Thoracic aorta (tissue), 2 donors: ENCODE data around the gene NLGN1. TPM values are rescaled to one million over a fixed set of nuclear protein-coding genes. Genes with fewer than 3 reads are reported as not detected.
A peak's percentile ranks its signal among the peaks of the same experiment; 100 is the strongest.

Experiments used
- ATAC-seq: fragments of 150-250 bp; one replicate; pipeline ENCODE4 v1.8.0; 2017; ENCODE audit warnings: low read depth; ENCODE audit not compliant: insufficient number of reproducible peaks, low FRiP score
- DNase-seq: peaks from one replicate; pipeline ENCODE4 v3.0.0-alpha.2; 2020; ENCODE audit warnings: low spot score
- H3K27ac ChIP-seq, 2 donors: fragments of 200-600 bp; sonication (generic); 1 replicate in 1 of 2; 2 replicates in 1 of 2; pipeline ENCODE4 v1.5.1; 2016; ENCODE audit warnings: mild to moderate bottlenecking in 2 of 2, moderate library complexity in 2 of 2
- H3K27me3 ChIP-seq: fragments of 200-600 bp; sonication (generic); replicated peaks from 2 replicates; pipeline ENCODE4 v1.6.0; 2016; ENCODE audit warnings: mild to moderate bottlenecking; ENCODE audit not compliant: insufficient read depth
- H3K36me3 ChIP-seq: fragments of 200-600 bp; sonication (generic); one replicate; pipeline ENCODE4 v1.5.1; 2016
- H3K4me1 ChIP-seq, 2 donors: fragments of 200-600 bp; sonication (generic); 1 replicate in 1 of 2; 2 replicates in 1 of 2; pipeline versions ENCODE4 v1.5.1 to v1.6.0; 2016; ENCODE audit warnings: low read depth in 2 of 2, mild to moderate bottlenecking in 1 of 2; ENCODE audit not compliant: control insufficient read depth in 1 of 2
- H3K4me3 ChIP-seq: fragments of 200-600 bp; sonication (generic); 2 replicates; pipeline ENCODE4 v1.5.1; 2016; ENCODE audit warnings: mild to moderate bottlenecking
- H3K9me3 ChIP-seq: fragments of 200-600 bp; sonication (generic); 2 replicates; pipeline ENCODE4 v1.5.1; 2016
- total RNA-seq, 2 donors: library from RNA; depleted of rRNA; stranded (reverse); fragments of >200 nt; gene quantifications; one replicate each; pipeline versions ENCODE4 v1.1.0 to v1.2.3, GENCODE V29; 2016
- TF ChIP-seq, protein P1 (sequence below): fragments of 200-600 bp; sonication (generic); IDR thresholded peaks from one replicate; pipeline ENCODE4 v1.5.1; 2019; ENCODE audit warnings: antibody characterized with exemption

The NLGN1 gene
- total RNA-seq, 2 donors from 2014 or later = 17.8 to 18.3 TPM

DNA sequence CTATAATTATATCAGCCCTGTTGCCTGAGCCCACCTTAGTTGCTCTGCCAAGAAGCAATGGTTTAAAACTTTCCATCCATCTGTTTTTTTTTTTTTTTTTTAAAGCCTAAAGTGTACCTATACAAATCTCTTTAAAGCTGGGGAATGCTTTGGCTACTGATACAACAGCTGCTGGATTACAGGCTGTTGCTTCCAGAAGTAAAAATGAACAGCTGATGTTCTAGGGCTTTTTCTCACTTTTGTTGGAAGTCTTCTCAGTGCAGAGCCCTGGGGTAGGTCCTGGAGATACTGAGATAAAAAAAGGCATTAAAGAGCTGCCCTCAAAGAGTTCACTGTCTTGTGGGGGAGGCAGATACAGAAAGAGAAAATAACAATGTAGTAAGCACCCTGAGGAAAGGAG lies 218.1 kb downstream of the NLGN1 start:
- no peaks in the 10 kb centered on the region for H3K36me3 ChIP-seq
- H3K4me3 ChIP-seq = no peak overlapping the region
- ATAC-seq = no peak
- no peaks in the 10 kb centered on the region for H3K9me3 ChIP-seq
- DNase-seq = no peak
- no peaks in the 10 kb centered on the region for H3K27me3 ChIP-seq
- no peak overlapping the region for H3K27ac ChIP-seq
- peaks cover 3 to 21% of the 10 kb centered on the region in 2 donors for H3K4me1 ChIP-seq
- TF ChIP-seq, protein P1, sequence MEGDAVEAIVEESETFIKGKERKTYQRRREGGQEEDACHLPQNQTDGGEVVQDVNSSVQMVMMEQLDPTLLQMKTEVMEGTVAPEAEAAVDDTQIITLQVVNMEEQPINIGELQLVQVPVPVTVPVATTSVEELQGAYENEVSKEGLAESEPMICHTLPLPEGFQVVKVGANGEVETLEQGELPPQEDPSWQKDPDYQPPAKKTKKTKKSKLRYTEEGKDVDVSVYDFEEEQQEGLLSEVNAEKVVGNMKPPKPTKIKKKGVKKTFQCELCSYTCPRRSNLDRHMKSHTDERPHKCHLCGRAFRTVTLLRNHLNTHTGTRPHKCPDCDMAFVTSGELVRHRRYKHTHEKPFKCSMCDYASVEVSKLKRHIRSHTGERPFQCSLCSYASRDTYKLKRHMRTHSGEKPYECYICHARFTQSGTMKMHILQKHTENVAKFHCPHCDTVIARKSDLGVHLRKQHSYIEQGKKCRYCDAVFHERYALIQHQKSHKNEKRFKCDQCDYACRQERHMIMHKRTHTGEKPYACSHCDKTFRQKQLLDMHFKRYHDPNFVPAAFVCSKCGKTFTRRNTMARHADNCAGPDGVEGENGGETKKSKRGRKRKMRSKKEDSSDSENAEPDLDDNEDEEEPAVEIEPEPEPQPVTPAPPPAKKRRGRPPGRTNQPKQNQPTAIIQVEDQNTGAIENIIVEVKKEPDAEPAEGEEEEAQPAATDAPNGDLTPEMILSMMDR = no peak

DNA sequence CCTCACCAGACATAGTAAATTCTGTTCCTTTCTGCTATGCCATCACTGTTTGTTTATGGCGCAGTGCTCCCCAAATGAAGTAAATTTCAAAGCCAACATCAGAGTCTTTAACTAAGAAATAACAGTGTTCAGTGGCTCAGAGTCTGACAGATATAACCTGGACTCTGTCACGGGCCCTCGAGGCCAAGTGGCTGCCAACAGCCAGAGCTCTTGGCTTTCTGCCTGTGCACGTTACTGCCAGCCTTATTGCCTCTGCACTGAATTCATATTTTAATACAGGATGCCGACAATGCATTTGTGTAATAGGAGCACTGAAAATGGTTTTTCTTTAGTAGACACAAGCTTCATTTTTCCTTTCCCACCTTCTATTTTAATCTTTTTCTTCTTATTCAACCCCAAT lies 219.9 kb downstream of the NLGN1 start:
- peak; percentile 31 for ATAC-seq
- H3K9me3 ChIP-seq = no peaks in the 10 kb centered on the region
- TF ChIP-seq, protein P1 = no peak
- no peaks in the 10 kb centered on the region for H3K27me3 ChIP-seq
- H3K36me3 ChIP-seq = no peaks in the 10 kb centered on the region
- no peak overlapping the region for H3K27ac ChIP-seq
- no peak overlapping the region for H3K4me3 ChIP-seq
- DNase-seq = no peak
- H3K4me1 ChIP-seq = peaks cover 3 to 24% of the 10 kb centered on the region in 2 donors

DNA sequence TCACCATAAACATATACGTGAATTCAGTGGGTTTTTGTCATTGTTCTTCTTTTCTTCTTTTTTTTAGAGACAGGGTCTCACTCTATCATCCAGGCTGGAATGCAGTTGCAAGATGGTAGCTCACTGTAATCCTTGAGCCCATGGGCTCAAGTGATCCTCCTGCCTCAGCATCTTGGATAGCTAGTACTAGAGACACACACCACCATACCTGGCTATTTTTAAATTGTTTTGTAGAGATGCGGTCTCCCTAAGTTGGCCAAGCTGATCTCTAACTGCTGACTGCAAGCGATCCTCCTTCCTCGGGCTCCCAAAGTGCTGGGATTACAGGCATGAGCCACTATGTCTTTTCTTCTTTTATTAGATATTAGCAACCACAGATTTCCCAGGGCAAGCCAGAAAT lies 220.6 kb downstream of the NLGN1 start:
- H3K4me3 ChIP-seq = no peak overlapping the region
- no peaks in the 10 kb centered on the region for H3K36me3 ChIP-seq
- H3K9me3 ChIP-seq = no peaks in the 10 kb centered on the region
- no peak for ATAC-seq
- H3K27me3 ChIP-seq = no peaks in the 10 kb centered on the region
- no peak overlapping the region for H3K27ac ChIP-seq
- TF ChIP-seq, protein P1 = no peak
- H3K4me1 ChIP-seq = peaks cover 3 to 27% of the 10 kb centered on the region in 2 donors
- no peak for DNase-seq

DNA sequence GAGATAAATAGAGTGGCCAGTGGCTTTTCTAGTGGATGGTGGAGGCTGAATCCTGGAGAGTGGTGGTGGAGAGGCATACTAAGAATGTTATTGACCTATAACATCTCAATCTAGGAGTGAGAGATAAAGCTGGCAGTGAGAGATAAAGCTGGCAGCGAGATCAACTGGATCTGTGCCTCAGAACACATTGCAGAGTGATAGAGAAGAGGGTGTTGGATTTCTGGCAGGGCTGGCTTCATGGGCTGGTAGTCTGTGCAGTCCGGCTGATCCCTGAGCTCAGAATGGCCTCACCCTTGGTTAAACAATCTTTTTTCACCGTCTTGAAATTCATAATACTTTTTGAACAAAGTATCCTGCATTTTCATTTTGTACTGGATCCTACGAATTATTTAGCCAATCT lies 221.2 kb downstream of the NLGN1 start:
- TF ChIP-seq, protein P1 = no peak
- H3K36me3 ChIP-seq = no peaks in the 10 kb centered on the region
- no peak for ATAC-seq

DNA sequence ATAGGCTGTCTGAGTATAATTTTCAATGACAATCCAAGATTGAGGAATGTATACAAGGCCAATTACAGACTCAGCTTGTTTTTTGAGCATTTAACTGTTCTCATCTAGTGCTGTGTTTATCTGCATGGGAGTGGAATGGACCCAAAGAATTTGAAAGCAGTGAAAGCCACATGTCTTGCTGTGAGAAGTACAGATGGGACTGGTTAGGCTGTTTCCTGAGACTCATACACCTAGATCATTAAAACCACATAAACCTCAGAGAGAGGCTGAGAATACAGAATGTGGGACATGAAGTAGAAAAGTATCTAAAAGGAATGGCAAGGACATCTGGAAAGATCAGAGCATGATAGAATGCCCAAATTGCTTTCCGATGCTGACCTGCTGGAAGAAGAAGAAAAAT lies 224.6 kb downstream of the NLGN1 start:
- no peak overlapping the region for H3K27ac ChIP-seq

More for the DNA sequence above, 221.2 kb downstream of the NLGN1 start:
- H3K27me3 ChIP-seq = no peaks in the 10 kb centered on the region
- H3K9me3 ChIP-seq = no peaks in the 10 kb centered on the region
- H3K4me3 ChIP-seq = no peak overlapping the region
- no peak overlapping the region for H3K27ac ChIP-seq
- peaks cover 3 to 27% of the 10 kb centered on the region in 2 donors for H3K4me1 ChIP-seq
- DNase-seq = no peak

More for the DNA sequence above, 224.6 kb downstream of the NLGN1 start:
- TF ChIP-seq, protein P1 = no peak
- Histone ChIP-seq H3K9me3 (no peaks in the 10 kb centered on the region), H3K4me3 (no peak overlapping the region), H3K36me3 (no peaks in the 10 kb centered on the region), H3K4me1 (peaks cover 3 to 24% of the 10 kb centered on the region in 2 donors), H3K27me3 (no peaks in the 10 kb centered on the region)
- ATAC-seq = no peak
- no peak for DNase-seq
